Renal cortical epithelial cell (primary cell): Measurements from ENCODE around the gene MRPL27. TPM values are rescaled to one million over a fixed set of nuclear protein-coding genes. Genes with fewer than 3 reads are reported as not detected.
A peak's percentile ranks its signal among the peaks of the same experiment; 100 is the strongest.

ENCODE experiments used
- DNase-seq: peaks from one replicate; pipeline ENCODE4 v3.0.0-alpha.2; 2011; ENCODE audit warnings: low read depth
- total RNA-seq: library from RNA; depleted of rRNA; stranded (reverse); fragments of >200 nt; gene quantifications from 2 replicates; pipeline ENCODE4 v1.2.3, GENCODE V29; 2014

Gene MRPL27
- total RNA-seq, 1 donor from 2014 or later: 41.8 TPM

GRCh38 chr17:50318501-50319285, 54.3 kb downstream of the MRPL27 start:
- DNase-seq: peak; percentile 77

Other genes starting within 250 kb of the MRPL27 start
- 1.2 and 2.3 TPM in 2 replicates for gene SAMD14, start 243.0 kb downstream of the MRPL27 start, total RNA-seq
- 15.8 and 39.9 TPM in 2 replicates for gene PPP1R9B, start 222.5 kb downstream of the MRPL27 start, total RNA-seq
- gene SGCA, start 207.2 kb downstream of the MRPL27 start, total RNA-seq: not detected in 2 replicates
- 65.6 and 141 TPM in 2 replicates for gene COL1A1, start 171.6 kb downstream of the MRPL27 start, total RNA-seq
- gene TMEM92, start 98.7 kb downstream of the MRPL27 start, total RNA-seq: 0.87 and 2.3 TPM in 2 replicates
- 42.3 and 61.5 TPM in 2 replicates for gene XYLT2, start 27.1 kb downstream of the MRPL27 start, total RNA-seq
- 0.55 and 5.9 TPM in 2 replicates for gene EME1, start within 50 bp of the MRPL27 start, total RNA-seq
- 141 and 219 TPM in 2 replicates for gene LRRC59, start 24.3 kb upstream of the MRPL27 start, total RNA-seq
- 32.5 and 44.5 TPM in 2 replicates for gene ACSF2, start 53.0 kb upstream of the MRPL27 start, total RNA-seq
- gene CHAD, start 95.7 kb upstream of the MRPL27 start, total RNA-seq: not detected in 2 replicates
- gene RSAD1, start 105.7 kb upstream of the MRPL27 start, total RNA-seq: 9.2 and 14.6 TPM in 2 replicates
- gene MYCBPAP, start 135.3 kb upstream of the MRPL27 start, total RNA-seq: 0.30 TPM in 1 of 2 replicates, not detected in the other
- gene EPN3, start 159.6 kb upstream of the MRPL27 start, total RNA-seq: 0.17 and 0.99 TPM in 2 replicates
- 59.3 and 62.7 TPM in 2 replicates for gene SPATA20, start 174.0 kb upstream of the MRPL27 start, total RNA-seq
- gene CACNA1G, start 187.5 kb upstream of the MRPL27 start, total RNA-seq: 0.10 TPM in 1 of 2 replicates, not detected in the other